ENCODE measurements around the gene ZNF747.
"Not testable (repeated sequence)": the region's sequence is repeated elsewhere in the genome, so short reads cannot be mapped to it uniquely, and the experiment has no call there.

ZNF747 gene

GRCh38 chr16:30533748-30534367 is 800 bp downstream of the ZNF747 start:
- peak in 1 of 2 donors; percentile 18 for DNase-seq

- no peak for DNase-seq
Observed at GRCh38 chr16:30533146-30533522, 1.5 kb downstream of the ZNF747 start.

GRCh38 chr16:30532285-30533145 is 2.1 kb downstream of the ZNF747 start:
- DNase-seq, result no peak

GRCh38 chr16:30530163-30531037 is 4.3 kb downstream of the ZNF747 start:
- DNase-seq, result peak in 1 of 2 donors; percentile 40

- no peak for DNase-seq
Observed at GRCh38 chr16:30528799-30529457, 5.7 kb downstream of the ZNF747 start.

GRCh38 chr16:30527635-30528178 is 7.0 kb downstream of the ZNF747 start:
- DNase-seq, result peak in 1 of 2 donors; percentile 49

- DNase-seq, result peak; percentile 94
Observed at GRCh38 chr16:30526823-30527634, 7.6 kb downstream of the ZNF747 start.

GRCh38 chr16:30526137-30526822 is 8.4 kb downstream of the ZNF747 start, which contains the start of gene ZNF768:
TSS of gene ZNF768 (minus strand) at chr16:30526566. CDS start at chr16:30526413, 153 bp downstream.
- DNase-seq, result peak; percentile 10 to 13

- DNase-seq, result no peak
Observed at GRCh38 chr16:30525844-30526136, 8.9 kb downstream of the ZNF747 start.

GRCh38 chr16:30524575-30525568 is 9.8 kb downstream of the ZNF747 start:
- DNase-seq, result no peak

GRCh38 chr16:30523768-30524574 is 10.7 kb downstream of the ZNF747 start:
- DNase-seq, result no peak

GRCh38 chr16:30522702-30523463 is 11.8 kb downstream of the ZNF747 start:
- DNase-seq, result not testable (repeated sequence)

- no peak for DNase-seq
Observed at GRCh38 chr16:30521873-30522641, 12.6 kb downstream of the ZNF747 start.

- no peak for DNase-seq
Observed at GRCh38 chr16:30521476-30521872, 13.2 kb downstream of the ZNF747 start.

GRCh38 chr16:30519120-30520049 is 15.3 kb downstream of the ZNF747 start:
- DNase-seq, result no peak

GRCh38 chr16:30518552-30518951 is 16.1 kb downstream of the ZNF747 start:
- no peak for DNase-seq
